Stimulated activated CD8-positive, alpha-beta memory T cell treated with anti-CD3 and anti-CD28 coated beads, Interleukin-7, amount 100 ng/mL, for 24 hours (primary cell): ENCODE results near the gene KPNA1.
A peak's percentile ranks its signal among the peaks of the same experiment; 100 is the strongest.

Experiments
- DNase-seq: peaks from one replicate; pipeline ENCODE4 v3.0.0-alpha.2; 2020; ENCODE audit warnings: low read depth

The KPNA1 gene

DNA sequence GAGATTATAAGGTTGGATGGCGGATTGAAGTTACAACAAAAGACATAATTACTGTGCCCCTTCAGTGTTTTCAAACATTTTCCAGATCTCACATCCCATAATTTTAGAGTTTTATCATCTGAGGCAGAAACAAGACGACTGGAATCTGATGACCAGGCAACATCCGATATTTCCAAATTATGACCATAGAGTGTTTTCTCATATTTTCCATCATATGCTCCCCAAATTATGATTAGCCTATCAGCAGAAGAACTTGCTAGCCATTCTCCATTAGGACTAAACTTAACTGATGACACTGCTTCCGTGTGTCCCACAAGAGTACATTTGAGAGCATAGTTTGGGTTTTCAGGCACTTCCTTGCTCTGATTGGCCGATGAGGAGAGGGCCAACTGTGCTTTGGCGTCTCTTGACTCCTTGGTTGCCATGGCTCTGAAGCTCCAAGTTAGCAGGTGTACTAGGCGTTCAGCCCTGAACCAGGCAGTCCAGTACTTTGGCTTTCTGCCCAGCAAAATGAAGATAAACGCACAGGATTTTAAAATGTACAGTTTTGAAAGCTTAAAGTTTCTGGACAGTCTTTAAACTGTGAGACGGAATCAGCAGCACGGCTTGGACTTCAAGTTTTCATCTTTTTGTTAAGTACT lies 99.5 kb downstream of the KPNA1 start:
- DNase-seq, result peak; percentile 5

DNA sequence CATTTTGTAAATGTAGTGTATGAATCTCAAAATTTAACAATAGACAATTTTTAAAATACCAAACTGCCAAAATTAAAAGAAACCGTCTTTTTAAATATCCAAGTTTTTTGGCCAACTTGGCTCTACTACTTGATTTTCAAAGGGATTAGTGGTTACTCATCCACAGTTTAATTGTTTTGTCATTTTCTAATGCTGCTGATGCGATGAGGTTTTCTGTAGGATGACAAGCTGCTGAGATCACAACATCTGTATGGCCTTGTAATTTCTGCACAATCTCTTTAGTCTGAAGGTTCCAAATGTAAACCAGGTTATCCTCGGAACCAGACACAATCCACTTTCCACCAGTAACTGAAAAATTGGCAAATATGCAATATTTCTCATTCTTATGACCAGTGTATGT lies 100.3 kb downstream of the KPNA1 start:
- DNase-seq, result no peak

DNA sequence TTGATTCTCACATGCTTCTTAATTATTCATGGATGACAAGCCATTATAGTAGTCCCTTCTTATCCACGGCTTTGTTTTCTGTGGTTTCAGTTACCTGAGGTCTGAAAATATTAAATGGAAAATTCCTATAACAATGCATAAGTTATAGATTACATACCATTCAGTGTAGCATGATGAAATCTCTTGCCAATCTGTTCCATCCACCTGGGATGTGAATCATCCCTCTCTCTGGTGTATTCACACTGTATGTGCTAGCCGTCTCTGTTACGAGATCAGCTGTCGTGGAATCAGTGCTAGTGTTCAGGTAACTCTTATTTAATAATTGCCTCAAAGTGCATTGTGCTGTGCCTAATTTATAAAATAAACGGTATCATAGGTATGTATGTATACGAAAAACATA lies 104.1 kb downstream of the KPNA1 start:
- no peak for DNase-seq

DNA sequence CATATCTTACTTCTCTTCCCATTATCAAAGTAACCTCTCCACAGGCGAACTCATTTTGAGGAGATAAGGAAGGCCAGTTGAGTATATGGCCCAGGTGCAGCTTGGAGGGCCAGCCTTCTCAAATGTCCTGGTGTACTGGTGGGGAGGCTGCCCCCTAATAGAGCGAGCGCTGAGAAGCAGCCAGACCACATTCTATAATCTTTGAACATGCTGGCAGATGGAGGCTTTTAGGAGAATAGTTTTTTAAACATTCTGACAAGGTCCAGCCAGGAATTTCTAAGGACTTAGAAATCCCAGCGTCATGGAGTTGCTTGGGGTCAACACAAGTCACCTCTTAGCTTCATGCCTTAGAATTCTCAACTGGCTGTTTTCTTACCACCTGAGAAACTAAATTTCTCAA lies 104.6 kb downstream of the KPNA1 start:
- no peak for DNase-seq

DNA sequence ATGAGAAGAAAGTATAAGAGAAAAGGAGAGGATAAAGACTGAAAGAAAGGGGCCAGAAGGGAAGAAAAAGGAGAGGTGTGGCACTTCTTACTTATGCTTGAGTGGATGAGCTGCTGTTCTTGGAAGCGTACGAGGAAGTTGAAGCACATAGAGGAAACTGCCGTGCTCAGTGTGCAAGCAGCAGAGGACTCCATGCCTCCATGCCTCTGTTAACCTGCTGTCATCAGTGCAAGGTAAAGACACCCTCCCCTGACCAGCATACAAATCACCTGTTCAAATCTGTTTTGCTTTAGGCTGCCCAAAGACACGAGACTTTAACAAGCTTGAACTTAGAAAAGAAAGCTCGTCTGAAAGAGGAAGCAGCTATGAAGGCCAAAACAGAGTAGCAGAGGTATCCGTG lies 105.3 kb downstream of the KPNA1 start:
- no peak for DNase-seq

DNA sequence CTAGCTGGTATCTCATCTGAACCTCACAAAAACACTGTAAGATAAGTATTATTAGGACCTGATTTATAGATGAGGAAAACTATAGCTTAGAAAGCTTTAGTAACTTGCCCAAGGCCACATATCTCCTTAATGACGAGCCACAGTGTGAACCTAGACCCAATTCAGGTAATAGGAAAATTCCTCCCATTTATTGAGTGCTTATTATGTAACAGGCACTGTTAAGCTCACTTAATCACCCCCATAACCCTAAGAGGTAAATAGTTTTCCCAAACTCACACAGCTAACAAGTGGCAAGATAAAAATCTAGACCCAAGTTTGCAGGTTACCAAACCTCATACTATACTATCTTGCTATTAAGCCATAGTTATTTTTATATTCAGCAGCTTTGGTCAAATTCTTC lies 106.8 kb downstream of the KPNA1 start:
- no peak for DNase-seq

DNA sequence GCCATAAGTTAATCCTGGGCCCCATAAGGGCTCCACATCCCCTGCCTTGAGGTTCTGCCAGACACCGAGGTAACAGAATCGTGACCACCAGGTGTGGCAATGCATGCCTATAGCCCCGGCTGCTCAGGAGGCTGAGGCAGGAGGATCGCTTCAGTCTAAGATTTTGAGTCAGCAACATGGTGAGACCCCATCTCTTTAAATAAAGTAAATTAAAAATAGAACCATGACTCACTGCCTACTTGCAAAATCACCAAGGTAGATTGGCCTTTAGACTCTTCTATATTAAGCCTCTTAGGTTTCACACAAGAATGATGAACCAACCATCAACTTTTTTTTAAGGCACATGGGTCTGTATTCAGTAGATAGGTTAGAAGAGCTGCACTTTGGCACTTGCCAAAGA lies 108.5 kb downstream of the KPNA1 start:
- DNase-seq, result no peak

DNA sequence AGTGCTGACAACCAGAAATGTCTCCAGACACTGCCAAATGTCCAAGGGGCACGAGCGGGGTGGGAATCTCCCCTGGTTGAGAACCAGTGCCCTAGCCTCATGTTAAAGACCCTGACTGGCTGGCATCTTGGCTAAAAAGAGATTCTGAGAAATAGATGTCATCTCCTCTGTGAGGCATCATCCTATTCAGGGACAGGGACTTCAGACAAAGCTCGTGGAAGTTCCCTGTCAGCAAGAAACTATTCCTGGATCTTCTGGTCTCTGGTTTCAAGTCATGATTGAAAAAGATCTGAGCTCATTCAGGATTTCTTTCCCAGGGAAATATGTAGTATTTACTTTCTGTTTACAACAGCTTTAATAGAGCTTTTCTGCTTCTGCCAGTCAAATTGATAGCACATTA lies 109.7 kb downstream of the KPNA1 start:
- no peak for DNase-seq

DNA sequence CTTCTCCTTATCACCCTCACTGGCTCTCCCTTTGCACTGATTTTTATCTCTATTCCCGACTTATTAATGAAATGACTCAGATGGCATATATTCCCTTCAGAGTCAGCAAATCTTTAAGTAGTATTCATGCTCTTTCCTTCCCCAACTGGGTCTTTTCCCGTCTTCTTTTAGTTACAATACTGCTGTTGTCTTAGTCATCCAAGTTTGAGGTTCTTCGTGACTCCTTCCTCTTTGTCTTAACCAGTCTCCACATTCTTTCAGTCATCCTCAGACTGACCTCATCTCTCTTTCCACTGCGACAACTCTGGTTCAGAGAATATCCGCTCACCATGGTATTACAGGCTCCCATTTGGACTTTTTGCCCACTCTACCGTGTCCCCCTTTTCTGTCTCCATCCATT lies 111.2 kb downstream of the KPNA1 start:
- DNase-seq, result no peak

DNA sequence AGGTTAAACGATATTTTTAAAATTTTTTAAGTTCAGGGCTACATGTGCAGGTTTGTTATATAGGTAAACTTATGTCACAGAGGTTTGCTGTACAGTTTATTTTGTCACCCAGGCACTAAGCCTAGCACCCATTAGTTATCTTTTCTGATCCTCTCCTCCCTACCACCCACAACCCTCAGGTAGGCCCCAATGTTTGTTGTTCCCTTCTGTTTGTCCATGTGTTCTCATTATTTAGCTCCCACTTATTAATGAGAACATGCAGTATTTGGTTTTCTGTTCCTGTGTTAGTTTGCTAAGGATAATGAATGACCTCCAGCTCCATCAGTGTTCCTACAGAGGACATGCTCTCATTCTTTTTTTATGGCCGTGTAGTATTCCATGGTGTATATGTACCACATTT lies 115.8 kb downstream of the KPNA1 start:
- no peak for DNase-seq

DNA sequence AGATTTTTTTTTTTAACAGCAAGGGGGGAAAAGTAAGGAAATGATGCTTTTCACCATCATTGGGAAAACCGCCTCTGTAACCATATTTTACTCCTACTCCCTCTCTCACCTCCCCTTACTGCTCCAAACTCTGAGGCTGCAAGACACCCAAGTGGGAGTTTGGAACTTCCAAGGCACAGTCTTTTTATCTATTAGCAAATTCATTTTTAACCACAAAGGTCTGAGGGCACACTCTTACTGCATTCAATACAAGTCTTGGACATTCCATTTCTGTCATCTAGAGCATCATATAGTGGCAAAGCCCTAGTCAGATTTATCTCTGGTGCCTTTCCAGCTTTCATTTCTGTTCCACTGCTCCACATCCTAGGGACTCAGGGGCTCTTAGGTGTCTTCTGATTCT lies 117.5 kb downstream of the KPNA1 start:
- DNase-seq, result no peak

DNA sequence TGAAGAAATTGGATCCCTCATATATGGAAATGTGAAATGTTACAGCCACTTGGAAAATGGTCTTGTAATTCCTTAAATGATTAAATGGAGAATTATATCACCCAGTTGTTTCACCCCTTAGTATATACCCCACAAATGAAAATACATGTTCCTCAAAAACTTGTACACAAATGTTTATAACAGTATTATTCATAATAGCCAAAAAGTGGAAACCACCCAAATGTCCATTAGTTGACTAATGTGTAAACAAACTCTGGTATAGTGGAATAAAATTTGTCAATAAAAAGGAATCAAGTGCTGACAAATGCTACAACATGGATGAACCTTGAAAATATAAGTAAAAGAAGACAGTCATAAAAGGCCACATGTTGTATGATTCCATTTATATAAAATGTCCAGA lies 118.2 kb downstream of the KPNA1 start:
- no peak for DNase-seq

DNA sequence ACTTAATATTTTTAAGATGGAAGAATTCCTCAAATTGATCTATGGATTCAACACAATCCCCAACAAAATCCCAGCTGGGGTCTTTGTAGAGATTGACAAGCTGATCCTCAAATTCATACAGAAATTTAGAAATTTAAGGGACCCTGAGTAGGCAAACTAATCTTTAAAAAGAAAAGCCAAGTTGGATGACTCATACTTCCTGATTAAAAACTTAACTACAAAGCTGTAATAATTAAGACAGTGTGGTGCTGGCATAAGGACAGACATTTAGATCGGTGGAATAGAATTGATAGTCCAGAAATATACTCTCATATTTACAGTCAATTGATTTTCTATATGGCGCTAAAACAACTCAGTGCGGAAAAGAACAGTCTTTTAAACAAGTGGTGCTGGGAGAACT lies 119.2 kb downstream of the KPNA1 start:
- DNase-seq, result no peak

DNA sequence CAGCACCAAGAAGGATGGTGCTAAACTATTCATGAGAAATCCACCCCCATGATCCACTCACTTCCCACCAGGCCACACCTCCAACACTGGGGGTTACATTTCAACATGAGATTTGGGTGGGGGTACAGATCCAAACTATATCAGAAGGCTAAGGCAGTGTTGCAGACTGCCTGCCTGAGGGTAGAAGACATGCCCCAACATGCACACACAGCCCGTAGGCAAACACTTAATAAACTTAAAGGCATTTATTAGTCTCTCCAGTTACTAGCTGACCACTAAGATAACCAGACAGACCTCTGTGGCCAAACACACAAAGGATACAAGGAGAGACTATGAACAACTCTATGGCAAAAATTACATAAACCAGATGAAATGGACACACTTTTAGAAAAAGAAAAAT lies 120.6 kb downstream of the KPNA1 start:
- DNase-seq, result no peak

DNA sequence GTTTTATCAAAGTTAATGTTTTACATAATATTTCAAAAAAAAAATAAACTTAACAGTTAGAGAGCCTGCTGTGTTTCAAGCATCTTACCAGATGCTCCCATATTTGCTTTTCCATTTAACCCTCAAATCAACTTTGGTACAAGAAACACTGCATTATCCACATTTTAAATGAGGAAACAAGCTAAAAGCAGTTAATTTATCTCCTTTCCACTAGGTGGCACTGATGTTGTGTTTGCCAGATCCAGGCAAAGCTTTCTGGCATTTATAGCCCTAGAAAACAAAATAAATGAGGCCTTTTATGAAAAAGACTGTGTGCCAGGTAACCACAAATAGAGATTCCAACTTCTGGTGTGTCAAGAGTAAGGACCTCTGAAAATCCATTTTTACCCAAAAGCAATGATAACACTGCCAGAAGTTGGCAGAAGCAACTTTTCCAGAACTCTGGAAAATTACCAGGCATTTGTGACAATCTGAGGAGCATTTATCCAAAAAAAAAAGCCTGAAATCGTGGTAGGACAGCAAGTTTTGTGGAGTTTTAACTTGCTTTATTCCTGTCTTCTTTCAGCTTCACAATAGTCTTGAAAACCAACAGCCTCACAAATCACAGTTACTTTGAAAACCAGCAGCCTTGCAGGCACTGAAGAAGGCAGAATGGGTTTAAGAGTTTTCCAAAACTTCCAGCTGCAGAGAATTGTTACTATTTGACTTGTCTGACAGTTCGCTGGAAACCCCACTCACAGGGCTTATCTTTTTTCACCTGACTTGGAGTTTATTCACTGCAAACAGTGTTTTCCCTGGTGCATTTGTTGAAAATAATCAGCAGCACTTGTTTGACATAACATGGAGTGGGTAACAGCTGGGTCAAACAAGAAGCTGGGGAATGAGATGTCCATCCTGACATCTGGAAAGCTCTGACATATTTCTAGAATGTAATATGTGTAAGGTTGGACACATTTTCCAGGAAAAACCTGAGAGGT lies 121.6 kb downstream of the KPNA1 start:
- no peak for DNase-seq

DNA sequence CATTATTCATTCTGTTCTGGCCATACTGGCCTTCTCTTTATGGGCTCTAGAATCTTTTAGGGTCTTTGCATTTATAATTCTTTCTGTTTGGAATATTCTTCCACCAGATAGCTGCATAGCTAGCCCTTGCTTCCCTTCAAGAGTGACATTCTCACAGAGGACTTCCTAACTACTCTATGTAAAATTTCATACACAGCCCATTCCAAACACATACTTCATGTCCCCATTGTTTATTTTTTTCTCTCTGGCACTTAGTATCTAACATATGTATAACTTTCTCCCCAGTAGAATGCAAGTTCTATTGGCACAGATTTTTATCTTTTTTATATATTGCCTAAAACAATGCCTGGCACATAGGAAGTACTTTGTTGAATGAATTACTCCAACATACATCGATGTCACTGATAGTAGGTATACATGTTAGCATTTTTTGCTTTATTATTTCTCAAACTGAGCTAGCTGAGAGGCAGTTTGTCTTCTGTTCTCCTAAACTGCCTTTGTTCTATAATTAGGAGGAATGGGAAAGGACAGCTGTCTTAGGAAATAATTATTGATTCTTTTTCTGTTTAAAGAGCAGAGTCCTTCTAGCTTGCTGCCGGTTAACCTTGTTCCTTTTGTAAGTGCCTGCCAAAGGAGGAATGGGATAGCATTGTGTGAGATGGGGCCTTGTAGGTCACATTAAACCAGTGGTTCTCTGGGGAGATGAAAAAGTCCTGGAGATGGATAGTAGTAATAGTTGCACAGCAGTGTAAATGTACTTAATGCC lies 122.9 kb downstream of the KPNA1 start:
- DNase-seq, result no peak

DNA sequence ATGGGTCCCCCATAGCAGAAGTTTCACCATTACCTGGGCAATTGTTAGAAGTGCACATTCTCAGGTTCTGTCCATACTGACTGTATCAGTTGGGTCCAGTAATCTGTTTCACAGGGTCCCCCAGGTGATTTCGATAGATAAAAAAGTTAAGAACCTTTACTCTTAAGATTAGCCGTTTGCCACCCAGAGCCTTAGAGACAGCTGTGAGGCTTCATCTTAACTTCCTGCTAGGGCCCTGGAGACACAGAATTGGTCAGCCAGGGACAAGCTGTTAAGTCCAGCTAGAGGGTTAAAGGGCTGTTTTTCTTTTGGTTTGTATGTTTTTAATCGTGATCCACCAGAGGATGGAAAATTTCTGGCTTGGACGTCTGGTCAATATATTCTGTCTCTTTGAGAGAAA lies 124.1 kb downstream of the KPNA1 start:
- DNase-seq, result no peak

DNA sequence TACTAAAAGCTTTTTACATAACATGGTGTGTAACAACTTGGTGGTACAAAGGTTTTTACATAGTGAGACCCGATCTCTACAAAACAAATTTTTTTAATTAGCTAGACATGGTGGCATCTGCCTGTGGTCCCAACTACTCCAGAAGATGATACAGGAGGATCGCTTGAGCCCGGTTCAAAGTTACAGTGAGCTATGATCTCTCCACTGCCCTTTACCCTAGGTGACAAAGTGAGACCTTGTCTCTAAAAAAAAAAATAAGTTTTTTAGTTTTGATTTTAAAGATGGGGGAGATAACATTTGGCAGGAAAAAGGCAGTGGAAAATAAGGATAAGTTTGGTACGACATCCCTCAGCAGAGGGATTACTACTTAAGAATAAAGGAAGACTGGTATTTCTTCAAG lies 124.8 kb downstream of the KPNA1 start:
- no peak for DNase-seq

DNA sequence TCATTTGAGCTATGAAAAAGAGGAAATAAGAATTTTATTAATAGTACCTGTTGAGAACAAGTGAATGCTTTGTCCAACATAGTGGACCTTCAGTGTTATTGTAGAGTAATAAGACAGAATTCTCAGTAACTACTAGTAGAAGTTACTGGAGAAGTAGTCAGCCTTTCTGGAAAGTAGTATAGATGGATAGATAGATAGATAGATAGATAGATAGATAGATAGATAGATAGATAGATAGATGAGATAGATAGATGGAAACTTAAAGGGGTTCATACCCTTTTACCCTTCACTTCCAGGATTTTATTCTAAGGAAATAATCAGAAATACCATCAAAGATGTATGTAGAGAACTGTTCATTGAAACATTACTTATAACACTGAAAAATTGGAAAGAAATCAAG lies 125.5 kb downstream of the KPNA1 start:
- DNase-seq, result no peak

DNA sequence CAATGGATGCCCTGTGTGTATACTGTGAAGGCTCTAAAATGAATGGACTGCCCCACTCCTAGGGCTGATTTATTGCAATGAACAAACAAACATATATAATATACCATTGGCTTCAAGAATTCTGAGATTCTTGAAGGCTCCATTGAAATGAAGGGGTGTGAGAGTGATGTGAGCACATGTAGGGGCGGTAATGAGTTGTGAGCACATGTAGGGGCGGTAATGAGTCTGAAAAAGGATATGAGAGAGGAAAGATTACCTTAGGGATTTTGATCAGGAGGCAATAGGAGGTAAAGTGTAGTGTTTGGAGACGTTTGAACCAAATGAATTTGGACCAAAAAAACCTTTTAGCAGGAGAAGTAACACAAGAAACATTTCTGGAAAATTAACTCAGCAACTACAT lies 127.0 kb downstream of the KPNA1 start:
- no peak for DNase-seq

DNA sequence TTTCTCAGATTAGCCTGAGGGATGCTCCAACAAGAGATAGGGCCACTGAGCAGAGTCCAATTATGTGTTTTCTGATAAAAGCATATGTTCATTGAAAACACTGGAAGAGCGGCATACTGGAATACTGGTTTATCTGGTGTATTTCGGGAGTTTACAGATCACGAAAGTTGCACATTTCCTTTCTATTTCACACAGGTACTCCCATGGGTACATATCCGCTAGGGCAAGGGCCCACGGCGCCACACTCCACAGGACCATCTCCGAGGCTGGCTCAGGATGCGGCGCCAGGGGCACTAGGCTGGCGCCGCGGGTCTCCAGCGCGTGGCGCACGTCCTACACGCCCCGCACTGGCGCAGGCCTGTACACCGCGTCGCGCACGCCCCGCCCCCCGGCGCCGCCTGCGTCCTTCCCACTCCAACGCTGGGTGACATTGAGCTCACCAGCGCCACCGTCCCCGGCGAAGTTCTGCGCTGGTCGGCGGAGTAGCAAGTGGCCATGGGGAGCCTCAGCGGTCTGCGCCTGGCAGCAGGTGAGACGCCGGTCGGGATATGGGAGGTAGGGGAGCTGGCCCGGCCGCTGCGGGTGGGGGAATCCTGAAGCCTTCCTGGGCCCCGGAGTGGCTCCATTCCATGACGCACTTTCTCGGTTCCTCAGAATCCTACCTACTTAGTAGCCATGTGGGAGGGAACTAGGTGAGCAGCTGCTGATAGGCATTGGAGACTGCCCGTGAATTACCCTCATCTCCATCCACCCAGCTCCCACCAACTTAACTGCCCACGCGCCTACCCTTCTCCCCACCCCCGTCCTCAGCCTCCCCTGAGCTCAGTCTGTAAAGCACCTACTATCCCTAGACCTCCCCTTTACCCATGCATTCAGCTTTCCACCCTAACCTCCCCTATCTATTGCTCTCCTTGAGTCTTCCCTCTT lies 130.7 kb downstream of the KPNA1 start, which contains the start of gene FAM162A:
Gene FAM162A, plus strand, starts transcription at position 412 of the 927 bp plus-strand sequence. Its CDS starts 84 bp downstream, at position 496.
- DNase-seq, result peak; percentile 83
